Activated CD8-positive, alpha-beta T cell treated with anti-CD3 and anti-CD28 coated beads for 36 hours (primary cell): ENCODE measurements around the gene LSM14B. TPM values are rescaled to one million over a fixed set of nuclear protein-coding genes. Genes with fewer than 3 reads are reported as not detected.

Source experiments
- ATAC-seq: fragments of 200-7000 bp; cut with Tn5 transposase; one replicate; pipeline ENCODE4 v1.10.0; 2021; ENCODE audit warnings: mild to moderate bottlenecking, moderate library complexity
- CTCF ChIA-PET: fragments of 350-600 bp; sonication (Branson Sonifier 250); formaldehyde crosslinking; loops from one replicate; lab custom pipeline; 2021; ENCODE audit warnings: antibody characterized with exemption; lab: Charles Lee
- POLR2A ChIA-PET: fragments of 350-600 bp; sonication (Branson Sonifier 250); formaldehyde crosslinking; loops from one replicate; lab custom pipeline; 2021; ENCODE audit warnings: antibody characterized with exemption; lab: Charles Lee
- DNase-seq: peaks from one replicate; pipeline ENCODE4 v3.0.0-alpha.2; 2020
- H3K27ac Mint-ChIP-seq: one replicate; pipeline ENCODE4 v1.8.0; 2021; ENCODE audit warnings: mild to moderate bottlenecking, mixed read lengths
- H3K27me3 Mint-ChIP-seq: one replicate; pipeline ENCODE4 v1.8.0; 2021; ENCODE audit warnings: mixed read lengths
- H3K36me3 Mint-ChIP-seq: one replicate; pipeline ENCODE4 v1.8.0; 2021; ENCODE audit warnings: low read depth, mixed read lengths
- H3K4me1 Mint-ChIP-seq: one replicate; pipeline ENCODE4 v1.8.0; 2021; ENCODE audit warnings: low read depth, mixed read lengths
- H3K4me3 Mint-ChIP-seq: one replicate; pipeline ENCODE4 v1.8.0; 2021; ENCODE audit warnings: mild to moderate bottlenecking, moderate library complexity, mixed read lengths
- H3K9me3 Mint-ChIP-seq: one replicate; pipeline ENCODE4 v1.8.0; 2021; ENCODE audit warnings: mixed read lengths
- CTCF ChIP-seq: fragments of 200-600 bp; IDR thresholded peaks from one replicate; pipeline ENCODE4 v1.8.0; 2022; ENCODE audit warnings: antibody characterized with exemption, mild to moderate bottlenecking
- intact Hi-C: fragments of 100-400 bp; cut with micrococcal nuclease; formaldehyde crosslinking; loops from one replicate; pipeline ENCODE4 v1.10.0; 2022
- total RNA-seq, 2 experiments: library from RNA; stranded (reverse); gene quantifications; one replicate each; pipeline ENCODE4 v1.2.3, GENCODE V29; 2021

The LSM14B gene
- total RNA-seq, 2 experiments from 2014 or later, result 33.5 to 35.6 TPM

- H3K27ac Mint-ChIP-seq, result no peak overlapping the region
- H3K9me3 Mint-ChIP-seq, result peaks cover 2% of the 10 kb centered on the region
- intact Hi-C loops, result no loop called here
- peaks cover 2% of the 10 kb centered on the region for H3K36me3 Mint-ChIP-seq
- ATAC-seq (peak; percentile 55), DNase-seq (peak; percentile 12)
- ChIA-PET POLR2A (no interaction called here), CTCF (interaction anchor here (1.6 kb wide), 1 partner anchor 11 kb away, joined by 4 read pairs; no protein-coding TSS in a partner anchor)
- H3K27me3 Mint-ChIP-seq, result peaks cover 2% of the 10 kb centered on the region
- TF ChIP-seq CTCF, result no peak
- no peak overlapping the region for H3K4me3 Mint-ChIP-seq
- H3K4me1 Mint-ChIP-seq, result no peaks in the 10 kb centered on the region
Observed at GRCh38 chr20:62088258-62089127, 33.8 kb upstream of the LSM14B start.

GRCh38 chr20:62089393-62089792 lies 32.9 kb upstream of the LSM14B start:
- Mint-ChIP-seq H3K4me1 (no peaks in the 10 kb centered on the region), H3K27me3 (peaks cover 2% of the 10 kb centered on the region), H3K36me3 (peaks cover 2% of the 10 kb centered on the region), H3K9me3 (peaks cover 3% of the 10 kb centered on the region), H3K27ac (no peak overlapping the region), H3K4me3 (no peak overlapping the region)
- DNase-seq (no peak), ATAC-seq (no peak)
- no peak for TF ChIP-seq CTCF
- intact Hi-C loops, result no loop called here
- POLR2A ChIA-PET, result no interaction called here
- CTCF ChIA-PET, result interaction anchor here (1.6 kb wide), 1 partner anchor 12 kb away, joined by 4 read pairs; no protein-coding TSS in a partner anchor

GRCh38 chr20:62096421-62097380 lies 25.6 kb upstream of the LSM14B start:
- Mint-ChIP-seq H3K27ac (no peak overlapping the region), H3K4me1 (no peaks in the 10 kb centered on the region), H3K27me3 (no peaks in the 10 kb centered on the region), H3K36me3 (peaks cover 3% of the 10 kb centered on the region), H3K9me3 (peaks cover 11% of the 10 kb centered on the region), H3K4me3 (no peak overlapping the region)
- no peak for ATAC-seq
- intact Hi-C loops, result no loop called here
- no peak for TF ChIP-seq CTCF
- POLR2A ChIA-PET, result no interaction called here
- no peak for DNase-seq
- CTCF ChIA-PET, result no interaction called here

- ChIA-PET POLR2A (interaction anchor here (1.2 kb wide), 1 partner anchor 32 kb away, joined by 3 read pairs; no protein-coding TSS in a partner anchor), CTCF (interaction anchor here (1.3 kb wide), 1 partner anchor 21 kb away, joined by 3 read pairs; no protein-coding TSS in a partner anchor)
- DNase-seq (no peak), ATAC-seq (no peak)
- H3K9me3 Mint-ChIP-seq, result peaks cover 14% of the 10 kb centered on the region
- intact Hi-C loops, result no loop called here
- H3K4me3 Mint-ChIP-seq, result no peak overlapping the region
- peaks cover 1% of the 10 kb centered on the region for H3K36me3 Mint-ChIP-seq
- H3K27ac Mint-ChIP-seq, result no peak overlapping the region
- no peaks in the 10 kb centered on the region for H3K27me3 Mint-ChIP-seq
- H3K4me1 Mint-ChIP-seq, result no peaks in the 10 kb centered on the region
- no peak for TF ChIP-seq CTCF
Observed at GRCh38 chr20:62097881-62098407, 24.3 kb upstream of the LSM14B start.
